IPS-11a (cell line): ENCODE results near the gene ASB10.

ENCODE experiments used
- H3K4me3 ChIP-seq: one replicate; pipeline ENCODE4 v1.5.1; 2013; ENCODE audit warnings: low read depth, low read length, control low read depth

The ASB10 gene

DNA sequence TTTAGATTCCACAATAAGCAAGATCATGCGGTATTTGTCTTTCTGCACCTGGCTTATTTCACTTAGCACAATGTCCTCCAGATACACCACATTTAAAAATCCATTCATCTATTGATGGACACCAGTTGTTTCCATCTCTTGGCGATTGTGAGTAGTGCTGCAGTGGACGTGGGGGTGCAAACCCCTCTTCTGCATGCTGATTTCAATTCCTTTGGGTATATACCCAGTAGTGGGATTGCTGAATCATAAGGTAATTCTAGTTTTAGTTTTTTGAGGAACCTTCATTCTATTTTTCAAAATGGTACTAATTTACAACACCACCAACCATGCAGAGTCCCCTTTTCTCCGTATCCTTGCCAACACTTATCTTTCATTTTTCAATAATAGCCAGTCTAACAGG is 2.0 kb upstream of the ASB10 start:
- no peak overlapping the region for H3K4me3 ChIP-seq

- H3K4me3 ChIP-seq: no peak overlapping the region
Measured at GRCh38 chr7:151188252-151188542, 1.1 kb upstream of the ASB10 start.

DNA sequence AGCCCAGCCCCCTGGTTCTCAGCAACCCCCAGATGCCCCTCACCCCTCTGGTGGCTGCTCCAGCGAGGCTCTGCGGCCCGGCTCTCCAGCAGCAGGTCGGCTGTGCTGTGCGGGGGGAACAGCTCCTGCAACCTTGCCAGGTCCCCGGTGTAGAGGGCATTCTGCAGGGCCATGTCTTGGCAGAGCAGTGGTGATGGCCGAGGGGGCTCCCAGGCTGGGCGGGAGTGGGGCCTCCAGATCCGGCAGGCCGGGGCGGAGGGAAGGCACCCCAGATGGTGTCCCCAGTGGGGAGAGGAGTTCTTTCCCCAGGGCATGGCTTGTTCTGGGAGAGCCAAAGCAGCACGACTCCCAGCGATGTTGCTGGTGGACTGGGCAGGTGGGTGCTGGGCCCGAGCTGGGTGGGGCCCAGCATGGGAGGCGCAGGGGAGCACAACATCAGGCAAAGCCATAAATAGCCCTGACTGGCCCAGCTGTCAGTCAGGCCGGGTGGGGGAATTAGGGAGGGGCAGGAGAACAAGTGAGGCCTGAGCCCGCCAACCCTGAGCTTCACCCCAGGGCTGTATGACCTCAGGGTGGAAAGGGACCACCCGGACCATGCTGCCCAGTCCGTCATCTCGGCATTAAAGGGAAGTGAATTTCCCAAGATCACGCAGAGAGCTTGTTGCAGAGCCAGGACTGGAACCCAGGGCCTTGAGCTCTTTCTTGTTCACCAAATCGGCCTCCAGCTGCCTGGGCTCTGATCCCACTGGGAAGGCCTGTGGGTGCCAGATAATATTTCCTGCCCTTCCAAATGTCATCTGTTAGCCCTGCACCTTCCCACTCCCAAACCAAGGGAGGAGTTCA is 580 bp upstream of the ASB10 start:
- no peak overlapping the region for H3K4me3 ChIP-seq

- H3K4me3 ChIP-seq: no peak overlapping the region
Measured at GRCh38 chr7:151185762-151186639, 1.0 kb downstream of the ASB10 start.

- no peak overlapping the region for H3K4me3 ChIP-seq
Measured at GRCh38 chr7:151181011-151181431, 6.0 kb downstream of the ASB10 start.

GRCh38 chr7:151179946-151180345 is 7.1 kb downstream of the ASB10 start:
- no peak overlapping the region for H3K4me3 ChIP-seq

- H3K4me3 ChIP-seq: no peak overlapping the region
Measured at GRCh38 chr7:151179287-151179860, 7.7 kb downstream of the ASB10 start.

DNA sequence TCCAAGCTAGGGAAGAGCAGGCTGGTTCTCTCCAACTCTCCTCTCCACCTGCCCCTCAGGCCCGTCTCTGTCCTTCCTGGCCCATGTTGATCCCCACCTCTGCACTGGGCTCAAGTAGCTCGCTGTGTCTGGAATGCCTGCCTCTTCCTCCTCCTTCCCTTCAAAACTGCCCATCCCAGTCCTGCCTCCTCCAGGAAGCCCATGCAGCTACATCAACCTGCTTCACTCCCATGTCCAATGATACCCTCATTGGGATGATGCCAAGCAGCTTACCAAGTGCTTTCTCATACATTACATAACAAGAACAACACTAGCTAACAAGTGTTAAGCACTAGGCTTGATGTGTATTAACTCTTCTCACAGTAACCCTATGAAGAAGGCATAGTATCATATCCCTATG is 8.2 kb downstream of the ASB10 start:
- no peak overlapping the region for H3K4me3 ChIP-seq

- H3K4me3 ChIP-seq: no peak overlapping the region
Measured at GRCh38 chr7:151178236-151178635, 8.8 kb downstream of the ASB10 start.

- no peak overlapping the region for H3K4me3 ChIP-seq
Measured at GRCh38 chr7:151177310-151177709, 9.7 kb downstream of the ASB10 start.

DNA sequence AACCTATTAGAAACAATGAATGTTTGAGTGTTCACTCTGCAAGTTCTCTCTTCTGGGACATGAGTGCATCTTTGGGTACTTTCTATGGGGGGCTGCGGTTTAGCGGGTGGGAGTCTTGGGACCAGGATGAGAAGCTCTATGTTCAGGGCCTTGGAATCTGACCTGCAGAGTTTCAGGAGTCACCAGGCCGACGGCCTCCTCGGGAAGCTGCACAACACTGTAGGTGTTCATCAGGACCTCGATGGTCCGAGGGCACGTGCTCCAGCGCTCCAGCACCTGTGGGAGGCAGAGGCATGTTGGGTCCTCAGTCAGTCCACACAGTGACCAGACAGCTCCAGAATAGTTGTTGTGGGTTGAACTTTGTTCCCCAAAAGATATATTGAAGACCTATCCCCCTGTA is 10.6 kb downstream of the ASB10 start:
- H3K4me3 ChIP-seq: no peak overlapping the region

DNA sequence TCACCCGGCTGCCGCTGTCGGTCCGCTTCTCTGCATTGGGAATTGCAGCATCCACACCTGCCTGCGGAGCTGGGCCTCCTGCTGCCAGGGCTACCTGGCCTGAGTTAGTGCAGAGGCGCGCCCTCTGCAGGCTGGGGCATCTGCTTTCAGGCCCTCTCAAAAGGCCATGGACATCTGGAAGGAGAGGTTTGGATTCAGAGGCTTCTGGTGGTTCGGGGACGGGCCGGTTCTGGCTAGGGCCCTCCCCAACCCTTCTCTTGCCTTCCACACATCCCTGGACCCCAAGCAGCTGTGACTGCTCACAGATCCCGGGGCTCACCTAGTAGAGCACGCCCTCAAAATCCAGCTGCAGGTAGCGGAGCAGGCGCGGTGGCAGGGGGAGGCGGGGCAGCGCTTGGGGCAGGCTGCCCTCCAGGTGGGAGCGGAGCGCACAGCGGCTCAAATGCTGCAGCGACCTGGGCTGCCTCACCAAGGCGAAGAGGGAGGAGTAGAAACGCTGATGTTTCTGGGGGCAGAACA is 11.2 kb downstream of the ASB10 start:
- H3K4me3 ChIP-seq: no peak overlapping the region

DNA sequence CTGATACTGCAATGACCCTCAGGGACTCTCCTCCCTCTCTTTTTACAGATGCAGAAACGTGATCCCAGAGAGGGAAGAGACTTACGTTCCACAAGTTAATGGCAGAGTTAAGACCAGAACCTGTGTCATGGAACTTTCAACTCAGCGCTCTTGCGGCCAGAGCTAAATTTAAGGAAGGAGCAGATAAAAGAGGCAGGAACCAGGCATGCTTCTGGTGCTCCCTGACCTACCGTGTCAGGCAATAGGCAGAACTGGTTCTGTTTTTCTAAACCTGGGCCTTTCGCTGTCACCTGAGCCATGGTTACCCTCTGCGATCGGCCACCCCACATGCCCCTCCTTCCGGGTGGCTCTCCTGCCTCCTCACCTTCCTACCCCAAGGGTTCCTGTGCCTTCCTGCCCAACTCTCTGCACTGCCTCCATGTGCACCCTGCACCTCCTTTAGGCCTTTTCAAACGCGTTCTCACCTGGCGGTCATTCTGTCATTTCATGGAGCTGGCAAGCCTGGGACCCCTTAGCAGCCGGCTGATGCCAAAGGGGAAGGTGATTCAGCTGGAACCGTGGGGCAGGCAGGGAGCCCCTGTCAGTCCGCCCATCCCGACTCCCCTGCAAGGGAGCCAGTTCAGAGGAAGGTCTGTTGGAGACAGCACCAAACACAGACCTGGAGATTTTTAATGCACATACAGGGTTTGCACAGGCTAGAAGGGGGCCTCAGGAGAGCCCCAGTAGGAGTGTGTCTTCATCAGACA is 11.8 kb downstream of the ASB10 start:
- no peak overlapping the region for H3K4me3 ChIP-seq

GRCh38 chr7:151174246-151175046 is 12.6 kb downstream of the ASB10 start:
- no peak overlapping the region for H3K4me3 ChIP-seq

DNA sequence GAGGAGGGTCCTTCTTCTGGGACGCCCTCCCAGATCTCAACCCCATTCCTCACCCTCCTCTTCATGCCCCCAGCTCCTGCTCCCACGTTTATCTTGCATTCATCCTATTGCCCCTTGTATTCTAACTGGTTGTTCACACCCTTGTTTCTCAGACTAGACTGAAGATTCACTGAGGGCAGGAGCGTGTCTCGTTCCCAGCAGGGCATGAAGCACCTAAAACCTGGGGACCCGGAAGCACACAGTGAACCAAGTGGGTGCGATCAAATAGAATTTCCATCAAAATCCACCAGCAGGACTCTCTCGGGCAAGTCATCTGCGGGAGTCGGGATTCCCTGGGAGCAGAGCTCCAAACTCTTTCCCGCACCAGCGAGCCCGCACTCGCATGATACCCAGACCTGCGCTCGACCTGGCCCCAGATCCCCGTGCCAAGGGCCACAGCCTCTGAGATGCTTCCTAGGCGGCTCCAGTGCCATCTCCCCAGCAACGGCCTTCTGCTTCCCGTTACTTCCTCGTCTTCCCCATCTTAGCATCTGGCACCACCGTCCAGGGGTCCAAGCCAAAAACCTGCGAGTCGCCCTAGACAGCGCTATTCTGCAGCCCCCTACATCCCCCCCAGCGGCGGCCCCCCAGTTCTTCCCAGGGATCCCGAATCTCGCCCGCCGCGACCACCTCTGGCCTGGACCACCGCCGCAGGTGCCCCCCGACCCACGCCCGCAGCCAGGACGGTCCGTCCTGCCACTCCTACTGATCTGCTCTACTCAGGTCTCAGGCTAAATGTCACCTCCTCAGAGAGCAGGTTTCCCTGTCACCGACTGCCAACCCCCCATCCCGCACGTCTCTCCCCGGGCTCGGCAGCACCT is 13.4 kb downstream of the ASB10 start:
- H3K4me3 ChIP-seq: no peak overlapping the region

DNA sequence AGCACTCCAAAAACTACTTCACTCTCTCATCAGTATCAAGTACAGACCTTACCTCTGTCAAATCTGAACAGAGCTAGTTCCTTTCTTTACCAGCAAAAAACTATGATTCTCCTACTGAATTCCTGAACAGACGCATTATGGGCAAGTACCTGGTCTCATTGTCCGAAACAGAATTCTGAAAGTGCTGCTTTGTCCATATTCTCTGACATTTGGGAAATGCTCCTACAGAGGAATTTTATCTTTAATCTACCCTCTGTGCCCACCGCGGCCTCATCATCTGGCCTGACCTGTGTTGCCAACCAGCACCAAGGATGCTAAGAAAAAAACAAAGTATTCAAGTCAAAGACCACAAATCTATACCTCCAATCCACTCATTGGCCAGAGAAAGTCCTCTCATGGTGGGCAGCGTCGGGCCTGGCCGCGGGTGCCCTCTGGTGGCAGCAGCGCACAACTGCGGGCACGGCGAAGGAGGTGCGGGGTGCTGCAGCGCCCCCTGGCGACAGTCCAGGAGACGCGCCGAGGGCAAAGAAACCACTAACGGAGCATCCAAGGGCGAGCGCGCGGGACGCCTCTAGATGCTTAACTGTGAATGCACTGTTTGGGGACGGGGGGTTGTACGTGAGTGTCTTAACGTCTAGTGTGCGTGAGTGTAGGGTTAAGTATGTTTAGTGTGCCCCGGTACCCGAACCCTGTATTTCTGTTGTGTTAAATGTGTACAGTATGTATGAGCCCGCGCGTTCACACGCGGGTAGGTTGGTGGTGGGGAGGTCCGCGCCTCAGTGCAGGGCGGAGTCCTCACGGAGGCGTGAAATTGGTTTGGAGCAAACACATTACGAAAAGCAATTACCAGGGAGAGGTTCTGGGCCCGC is 14.5 kb downstream of the ASB10 start:
- H3K4me3 ChIP-seq: no peak overlapping the region

DNA sequence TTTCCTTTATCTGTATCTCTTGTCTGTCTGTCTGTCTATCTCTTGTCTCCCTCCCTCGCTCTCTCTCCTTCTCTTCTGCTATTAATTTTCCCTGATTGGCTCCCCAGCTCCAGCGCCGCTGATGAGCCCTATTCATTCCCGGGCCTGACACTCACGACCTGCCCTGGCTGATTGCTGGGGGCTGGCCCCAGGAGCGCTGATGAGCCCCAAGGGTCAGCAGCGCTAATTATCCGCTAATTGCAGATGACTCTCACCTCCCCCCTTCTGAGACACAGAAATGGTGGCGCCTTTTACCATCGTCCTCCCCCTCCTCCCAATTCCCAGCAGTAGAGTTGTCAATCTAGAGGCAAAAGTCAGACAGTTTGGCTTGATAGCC is 18.3 kb downstream of the ASB10 start:
- no peak overlapping the region for H3K4me3 ChIP-seq
